Spleen (tissue), 11 donors: ENCODE data around the gene PTPN2. TPM values are rescaled to one million over a fixed set of nuclear protein-coding genes. Genes with fewer than 3 reads are reported as not detected.
"Not testable (repeated sequence)": the region's sequence is repeated elsewhere in the genome, so short reads cannot be mapped to it uniquely, and the experiment has no call there.

ENCODE experiments used
- DNase-seq: peaks from one replicate; pipeline ENCODE4 v3.0.0-alpha.2; 2020
- H3K27ac ChIP-seq, 8 donors: fragments of 200-600 bp; sonication (generic) in 7 of 8; 1 replicate in 4 of 8; 2 replicates in 4 of 8; pipeline versions ENCODE4 v1.5.0 to v1.8.0; 2016 to 2021; ENCODE audit warnings: inconsistent platforms in 4 of 8, mild to moderate bottlenecking in 4 of 8, moderate library complexity in 1 of 8
- H3K27me3 ChIP-seq, 7 donors: fragments of 200-600 bp; sonication (generic) in 6 of 7; replicated peaks in 1 of 7; 1 replicate in 4 of 7; 2 replicates in 3 of 7; pipeline versions ENCODE4 v1.5.0 to v1.8.0; 2016 to 2021; ENCODE audit warnings: inconsistent platforms in 3 of 7, mild to moderate bottlenecking in 1 of 7
- H3K36me3 ChIP-seq, 6 donors: fragments of 200-600 bp; sonication (generic) in 5 of 6; 1 replicate in 4 of 6; 2 replicates in 2 of 6; pipeline versions ENCODE4 v1.5.0 to v1.8.0; 2016 to 2021; ENCODE audit warnings: inconsistent platforms in 2 of 6
- H3K4me1 ChIP-seq, 6 donors: fragments of 200-600 bp; sonication (generic) in 5 of 6; 1 replicate in 3 of 6; 2 replicates in 3 of 6; pipeline versions ENCODE4 v1.5.0 to v1.8.0; 2016 to 2021; ENCODE audit warnings: inconsistent platforms in 3 of 6
- H3K4me3 ChIP-seq, 8 donors: fragments of 200-600 bp; sonication (generic) in 7 of 8; 1 replicate in 4 of 8; 2 replicates in 4 of 8; pipeline versions ENCODE4 v1.5.0 to v1.8.0; 2016 to 2021; ENCODE audit warnings: inconsistent platforms in 4 of 8, mild to moderate bottlenecking in 4 of 8, moderate library complexity in 2 of 8
- H3K9me3 ChIP-seq, 8 donors: fragments of 200-600 bp; sonication (generic) in 7 of 8; 1 replicate in 4 of 8; 2 replicates in 4 of 8; pipeline versions ENCODE4 v1.5.0 to v1.8.0; 2016 to 2021; ENCODE audit warnings: inconsistent platforms in 4 of 8
- POLR2A ChIP-seq, 3 donors: fragments of 450-650 bp; IDR thresholded peaks; one replicate each; pipeline ENCODE4 v1.5.1; 2017; ENCODE audit warnings: antibody characterized with exemption in 3 of 3, mild to moderate bottlenecking in 1 of 3
- POLR2AphosphoS5 ChIP-seq, 3 donors: sonication (generic); formaldehyde crosslinking; IDR thresholded peaks; one replicate each; pipeline ENCODE4 v1.5.1; 2017; ENCODE audit warnings: antibody characterized with exemption in 3 of 3
- WGBS, 5 donors: extraction: QIAGEN DNeasy Blood & Tissue Kit in 3 of 5; methylation state at CpG; one replicate each; pipeline versions ENCODE4 v1.1.5 to v1.1.7; 2013 to 2018; 5-methylcytosine and 5-hydroxymethylcytosine counted together
- intact Hi-C: fragments of 100-400 bp; cut with DNase I; formaldehyde crosslinking; loops from one replicate; pipeline ENCODE4 v1.15.0; 2023; ENCODE audit warnings: low total_unique reads
- polyA plus RNA-seq, 3 donors: library from polyadenylated mRNA; stranded (reverse); fragments of 200-250 nt; gene quantifications; one replicate each; pipeline ENCODE4 v1.2.1, GENCODE V29; 2013
- total RNA-seq, 7 donors: library from RNA; depleted of rRNA in 3 of 7; stranded (reverse); fragments of >200 nt in 3 of 7; fragmentation: NEBNext Ultra II Directional in 4 of 7; extraction: Animal tissue kit (Norgen Biotek cat#: 25700) in 4 of 7; gene quantifications; one replicate each; pipeline versions ENCODE4 v1.1.0 to v1.2.1, GENCODE V29; 2016 to 2021
- TF ChIP-seq, protein P1 (sequence below), 11 experiments: fragments of 200-600 bp in 7 of 11; fragments of 450-650 bp in 4 of 11; sonication (generic) in 4 of 11; IDR thresholded peaks in 8 of 11; conservative IDR thresholded peaks in 3 of 11; 1 replicate in 7 of 11; 2 replicates in 4 of 11; pipeline versions ENCODE4 v1.4.0 to v1.8.0; 2016 to 2021; ENCODE audit warnings: antibody characterized with exemption in 11 of 11, inconsistent platforms in 4 of 11, mild to moderate bottlenecking in 1 of 11
- donor health status: healthy with polysubstance abuse.
- donor health status: DM: no; HTN: no; CAD: no; lungs with moderate emphysema.
- donor health status: DM: no; HTN: no; CAD: no.
- donor health status: Bipolar disorder and iron deficiency.
- donor health status: healthy.
- donor health status: DM: no; HTN: no; CAD: no.
- donor health status: DM: yes; HTN: yes; CAD: no.

PTPN2 gene
- total and polyA plus RNA-seq, 10 donors = 47.9 to 92.1 (median 63.3) TPM

DNA sequence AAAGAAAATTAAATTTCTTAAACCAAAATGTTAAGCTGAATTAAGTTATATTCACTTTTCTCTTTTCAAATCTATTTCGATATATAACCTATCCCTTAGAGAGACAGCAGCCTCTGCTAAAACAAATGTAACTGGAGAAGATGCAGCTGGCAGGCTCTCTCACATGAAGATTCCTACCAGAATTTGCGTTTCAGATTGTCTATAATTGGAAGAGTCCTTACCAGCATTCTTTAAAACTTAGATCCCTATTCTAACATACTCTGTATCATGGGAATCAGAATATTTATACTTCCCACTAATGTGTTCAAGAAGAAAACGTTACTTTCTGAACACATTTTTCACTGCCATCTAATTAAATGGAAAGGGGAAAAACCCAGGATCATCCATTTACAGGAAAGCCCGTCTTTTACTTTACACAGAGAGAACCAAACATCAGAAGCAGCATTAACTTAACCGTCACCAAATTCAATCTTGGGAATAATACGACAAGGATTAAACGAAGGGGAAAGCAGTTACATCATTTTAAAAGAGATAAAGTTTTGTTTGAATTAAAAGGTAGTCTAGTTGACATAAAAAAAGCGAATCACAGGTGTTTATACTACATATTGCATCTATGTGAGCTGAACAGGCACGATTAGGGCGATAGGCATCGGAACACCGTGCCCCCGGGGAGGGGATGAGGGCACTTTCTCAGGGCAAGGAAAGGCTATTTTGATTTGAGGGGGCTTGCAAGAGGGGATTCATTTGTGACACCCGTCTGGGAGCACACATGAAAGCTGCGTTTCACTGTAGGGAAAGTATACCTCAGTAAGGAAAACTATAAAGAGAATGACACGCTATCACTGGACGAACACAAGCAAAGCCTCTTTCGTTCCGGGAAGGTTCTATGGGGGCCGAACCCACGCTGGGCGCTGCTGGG is 1.3 kb downstream of the PTPN2 start:
- Histone ChIP-seq H3K4me3 (peak overlapping the region; percentile 56 to 89 (median 76)), H3K27ac (peak overlapping the region; percentile 97 to 100 (median 99)), H3K36me3 (no peaks in the 10 kb centered on the region), H3K4me1 (peaks cover 38 to 84% (median 74%) of the 10 kb centered on the region in 6 donors), H3K9me3 (no peaks in the 10 kb centered on the region), H3K27me3 (no peaks in the 10 kb centered on the region)
- TF ChIP-seq, protein P1, sequence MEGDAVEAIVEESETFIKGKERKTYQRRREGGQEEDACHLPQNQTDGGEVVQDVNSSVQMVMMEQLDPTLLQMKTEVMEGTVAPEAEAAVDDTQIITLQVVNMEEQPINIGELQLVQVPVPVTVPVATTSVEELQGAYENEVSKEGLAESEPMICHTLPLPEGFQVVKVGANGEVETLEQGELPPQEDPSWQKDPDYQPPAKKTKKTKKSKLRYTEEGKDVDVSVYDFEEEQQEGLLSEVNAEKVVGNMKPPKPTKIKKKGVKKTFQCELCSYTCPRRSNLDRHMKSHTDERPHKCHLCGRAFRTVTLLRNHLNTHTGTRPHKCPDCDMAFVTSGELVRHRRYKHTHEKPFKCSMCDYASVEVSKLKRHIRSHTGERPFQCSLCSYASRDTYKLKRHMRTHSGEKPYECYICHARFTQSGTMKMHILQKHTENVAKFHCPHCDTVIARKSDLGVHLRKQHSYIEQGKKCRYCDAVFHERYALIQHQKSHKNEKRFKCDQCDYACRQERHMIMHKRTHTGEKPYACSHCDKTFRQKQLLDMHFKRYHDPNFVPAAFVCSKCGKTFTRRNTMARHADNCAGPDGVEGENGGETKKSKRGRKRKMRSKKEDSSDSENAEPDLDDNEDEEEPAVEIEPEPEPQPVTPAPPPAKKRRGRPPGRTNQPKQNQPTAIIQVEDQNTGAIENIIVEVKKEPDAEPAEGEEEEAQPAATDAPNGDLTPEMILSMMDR (IDR thresholded peaks at IDR 0.05 in 8 of 11, conservative IDR thresholded peaks at IDR 0.05 in 3 of 11) = no peak
- TF ChIP-seq POLR2A (IDR thresholded peaks at IDR 0.05) (no peak), POLR2AphosphoS5 (IDR thresholded peaks at IDR 0.05) (no peak)
- 6 to 12% (median 10%) methylated on average over 20 to 22 of the region's 22 CpGs for WGBS, 5 donors
- intact Hi-C loops = no loop called here
- no peak for DNase-seq

- H3K4me3 ChIP-seq = peak overlapping the region in 1 of 8 donors; percentile 42
- peak overlapping the region in 7 of 8 donors; percentile 71 to 100 (median 81) for H3K27ac ChIP-seq
- no peaks in the 10 kb centered on the region for H3K9me3 ChIP-seq
- H3K27me3 ChIP-seq = no peaks in the 10 kb centered on the region
- TF ChIP-seq POLR2A (IDR thresholded peaks at IDR 0.05) (no peak), POLR2AphosphoS5 (IDR thresholded peaks at IDR 0.05) (no peak)
- TF ChIP-seq, protein P1 (IDR thresholded peaks at IDR 0.05 in 8 of 11, conservative IDR thresholded peaks at IDR 0.05 in 3 of 11) = no peak
- DNase-seq = no peak
- WGBS, 5 donors = 35 to 40% (median 38%) methylated on average over 2 of the region's 2 CpGs
- no peaks in the 10 kb centered on the region for H3K36me3 ChIP-seq
- intact Hi-C loops = no loop called here
- peaks cover 45 to 89% (median 82%) of the 10 kb centered on the region in 6 donors for H3K4me1 ChIP-seq
Measured at GRCh38 chr18:12880541-12880910, 3.5 kb downstream of the PTPN2 start.

GRCh38 chr18:12879840-12880540 is 4.0 kb downstream of the PTPN2 start:
- intact Hi-C loops = no loop called here
- Histone ChIP-seq H3K27me3 (no peaks in the 10 kb centered on the region), H3K9me3 (no peaks in the 10 kb centered on the region), H3K4me3 (peak overlapping the region in 1 of 8 donors; percentile 42), H3K36me3 (no peaks in the 10 kb centered on the region), H3K4me1 (peaks cover 45 to 88% (median 79%) of the 10 kb centered on the region in 6 donors), H3K27ac (peak overlapping the region in 7 of 8 donors; percentile 71 to 100 (median 81))
- WGBS, 5 donors = 27 to 45% (median 36%) methylated on average over 8 of the region's 8 CpGs
- no peak for DNase-seq
- peak in 1 of 3 donors; percentile 73 for TF ChIP-seq POLR2AphosphoS5 (IDR thresholded peaks at IDR 0.05)
- TF ChIP-seq, protein P1 (IDR thresholded peaks at IDR 0.05 in 8 of 11, conservative IDR thresholded peaks at IDR 0.05 in 3 of 11) = no peak

- H3K27me3 ChIP-seq, H3K36me3 ChIP-seq, H3K9me3 ChIP-seq, intact Hi-C loops, DNase-seq, H3K4me3 ChIP-seq: not testable (repeated sequence)
- H3K27ac ChIP-seq = peak overlapping the region in 4 of 8 donors; percentile 1 to 55 (median 30)
- peaks cover 19 to 67% (median 48%) of the 10 kb centered on the region in 6 donors for H3K4me1 ChIP-seq
- WGBS, 5 donors = 42 to 86% (median 59%) methylated on average over 1 to 2 of the region's 2 CpGs
Measured at GRCh38 chr18:12874992-12875391, 9.0 kb downstream of the PTPN2 start.

DNA sequence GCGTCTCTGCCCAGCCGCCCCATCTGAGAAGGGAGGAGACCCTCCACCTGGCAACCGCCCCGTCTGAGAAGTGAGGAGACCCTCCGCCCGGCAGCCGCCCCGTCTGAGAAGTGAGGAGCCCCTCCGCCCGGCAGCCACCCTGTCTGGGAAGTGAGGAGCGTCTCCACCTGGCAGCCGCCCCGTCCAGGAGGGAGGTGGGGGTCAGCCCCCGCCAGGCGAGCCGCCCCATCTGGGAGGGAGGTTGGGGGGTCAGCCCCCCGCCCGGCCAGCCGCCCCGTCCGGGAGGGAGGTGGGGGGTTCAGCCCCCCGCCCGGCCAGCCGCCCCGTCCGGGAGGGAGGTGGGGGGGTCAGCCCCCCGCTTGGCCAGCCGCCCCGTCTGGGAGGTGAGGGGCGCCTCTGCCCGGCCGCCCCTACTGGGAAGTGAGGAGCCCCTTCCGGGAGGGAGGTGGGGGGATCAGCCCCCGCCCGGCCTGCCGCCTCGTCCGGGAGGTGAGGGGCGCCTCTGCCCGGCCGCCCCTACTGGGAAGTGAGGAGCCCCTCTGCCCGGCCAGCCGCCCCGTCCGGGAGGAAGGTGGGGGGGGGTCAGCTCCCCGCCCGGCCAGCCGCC is 10.0 kb downstream of the PTPN2 start:
- intact Hi-C loops, H3K36me3 ChIP-seq, H3K9me3 ChIP-seq, H3K4me3 ChIP-seq, DNase-seq, H3K27me3 ChIP-seq: not testable (repeated sequence)
- peak overlapping the region in 1 of 8 donors; percentile 24 for H3K27ac ChIP-seq
- 80 to 98% (median 95%) methylated on average over 1 to 47 of the region's 48 CpGs; no CpG with 5 or more reads in 1 of the 5 donors for WGBS, 5 donors
- peaks cover 12 to 58% (median 39%) of the 10 kb centered on the region in 6 donors for H3K4me1 ChIP-seq
